Coronary artery (tissue), 2 donors: ENCODE results near the gene PRDM15.

ENCODE experiments used
- DNase-seq: peaks from one replicate; pipeline ENCODE4 v3.0.0-alpha.2; 2017; ENCODE audit warnings: low spot score
- H3K27ac ChIP-seq, 2 donors: fragments of 200-600 bp; sonication (generic); one replicate each; pipeline ENCODE4 v1.5.1; 2016 to 2019
- H3K4me3 ChIP-seq: fragments of 200-600 bp; sonication (generic); 2 replicates; pipeline ENCODE4 v1.5.1; 2016; ENCODE audit warnings: mild to moderate bottlenecking, moderate library complexity
- TF ChIP-seq, protein P1 (sequence below): fragments of 200-600 bp; sonication (generic); IDR thresholded peaks from one replicate; pipeline ENCODE4 v1.5.1; 2019; ENCODE audit warnings: antibody characterized with exemption

Gene PRDM15

GRCh38 chr21:41858466-41859296, 20.5 kb downstream of the PRDM15 start:
- H3K27ac ChIP-seq = no peak overlapping the region
- DNase-seq = no peak

DNA sequence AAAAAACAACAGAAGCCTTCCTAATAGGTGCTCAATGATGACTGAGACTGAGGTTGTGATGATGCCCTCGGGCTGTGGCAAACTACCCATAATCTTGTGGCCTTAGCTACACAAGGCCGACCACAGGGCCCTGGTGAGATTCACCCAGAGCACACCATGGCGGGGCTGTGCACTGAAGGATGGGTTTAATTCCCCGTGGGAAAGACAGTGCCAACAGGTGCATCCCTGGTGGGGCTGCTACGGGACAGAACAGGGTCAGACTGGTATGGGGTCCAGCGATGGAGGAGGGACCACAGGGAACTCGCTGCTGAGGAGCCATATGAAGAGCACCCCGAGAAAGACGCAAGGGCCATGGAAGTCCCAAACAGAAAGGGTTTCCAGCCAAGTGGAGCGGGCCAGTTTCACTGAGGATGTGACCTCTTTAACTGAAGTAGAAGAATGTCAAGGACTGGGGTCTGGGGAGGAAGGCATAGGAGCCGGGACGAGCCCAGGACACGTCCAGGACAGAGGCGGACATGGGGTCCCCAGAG, 21.3 kb downstream of the PRDM15 start:
- TF ChIP-seq, protein P1, sequence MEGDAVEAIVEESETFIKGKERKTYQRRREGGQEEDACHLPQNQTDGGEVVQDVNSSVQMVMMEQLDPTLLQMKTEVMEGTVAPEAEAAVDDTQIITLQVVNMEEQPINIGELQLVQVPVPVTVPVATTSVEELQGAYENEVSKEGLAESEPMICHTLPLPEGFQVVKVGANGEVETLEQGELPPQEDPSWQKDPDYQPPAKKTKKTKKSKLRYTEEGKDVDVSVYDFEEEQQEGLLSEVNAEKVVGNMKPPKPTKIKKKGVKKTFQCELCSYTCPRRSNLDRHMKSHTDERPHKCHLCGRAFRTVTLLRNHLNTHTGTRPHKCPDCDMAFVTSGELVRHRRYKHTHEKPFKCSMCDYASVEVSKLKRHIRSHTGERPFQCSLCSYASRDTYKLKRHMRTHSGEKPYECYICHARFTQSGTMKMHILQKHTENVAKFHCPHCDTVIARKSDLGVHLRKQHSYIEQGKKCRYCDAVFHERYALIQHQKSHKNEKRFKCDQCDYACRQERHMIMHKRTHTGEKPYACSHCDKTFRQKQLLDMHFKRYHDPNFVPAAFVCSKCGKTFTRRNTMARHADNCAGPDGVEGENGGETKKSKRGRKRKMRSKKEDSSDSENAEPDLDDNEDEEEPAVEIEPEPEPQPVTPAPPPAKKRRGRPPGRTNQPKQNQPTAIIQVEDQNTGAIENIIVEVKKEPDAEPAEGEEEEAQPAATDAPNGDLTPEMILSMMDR = no peak
- Histone ChIP-seq H3K4me3 (no peak overlapping the region), H3K27ac (no peak overlapping the region)
- DNase-seq = no peak

More at GRCh38 chr21:41858466-41859296, 20.5 kb downstream of the PRDM15 start:
- H3K4me3 ChIP-seq = no peak overlapping the region
- TF ChIP-seq, protein P1 = no peak

DNA sequence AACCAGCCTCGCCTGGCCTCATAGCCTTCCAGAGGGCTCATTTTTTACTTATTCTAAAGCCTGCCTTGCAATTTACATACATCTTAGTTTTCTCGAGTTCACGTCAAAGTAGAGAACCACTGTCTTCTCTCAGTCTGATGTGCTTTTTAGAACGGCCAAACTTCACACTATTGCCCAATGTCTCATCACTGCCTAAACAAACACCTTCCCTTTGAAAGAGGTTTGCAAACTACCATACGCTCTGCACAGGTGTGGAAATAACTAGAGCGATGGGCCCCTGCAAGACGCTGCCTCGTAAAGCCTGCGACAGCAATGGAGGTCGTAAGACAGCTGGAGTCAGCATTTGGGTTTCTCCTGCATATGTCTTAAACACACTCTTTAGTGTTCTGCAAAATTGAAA, 22.6 kb downstream of the PRDM15 start:
- Histone ChIP-seq H3K27ac (no peak overlapping the region), H3K4me3 (no peak overlapping the region)
- TF ChIP-seq, protein P1 = no peak
- DNase-seq = no peak

DNA sequence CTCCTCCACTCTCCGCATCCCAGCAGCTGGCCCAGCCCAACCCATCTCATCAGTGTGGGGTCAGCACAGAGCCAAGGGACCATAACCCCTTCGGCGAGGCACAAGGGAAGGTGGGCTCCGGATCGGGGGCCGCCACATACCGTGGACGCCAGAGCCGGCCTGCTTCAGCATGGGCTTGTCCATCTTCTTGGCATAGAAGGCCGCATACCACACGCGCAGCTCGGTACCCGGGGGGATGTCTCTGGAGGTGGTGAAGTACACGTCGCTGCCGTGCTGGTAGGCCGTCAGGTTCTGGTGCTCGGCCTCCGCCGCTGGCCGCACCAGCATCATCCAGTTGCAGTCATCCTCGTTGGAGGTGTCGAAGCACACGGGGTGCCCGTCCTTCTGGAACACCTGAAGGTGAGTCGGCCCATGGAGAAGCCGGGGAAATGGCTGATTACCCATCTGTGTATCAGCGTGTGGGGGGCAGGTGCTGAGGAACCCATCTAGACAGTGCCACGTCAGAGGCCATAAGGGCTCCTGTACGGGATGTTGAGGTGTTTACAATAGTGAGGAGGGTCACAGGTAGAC, 24.6 kb downstream of the PRDM15 start:
- DNase-seq = no peak
- TF ChIP-seq, protein P1 = no peak
- no peak overlapping the region for H3K4me3 ChIP-seq
- no peak overlapping the region for H3K27ac ChIP-seq

DNA sequence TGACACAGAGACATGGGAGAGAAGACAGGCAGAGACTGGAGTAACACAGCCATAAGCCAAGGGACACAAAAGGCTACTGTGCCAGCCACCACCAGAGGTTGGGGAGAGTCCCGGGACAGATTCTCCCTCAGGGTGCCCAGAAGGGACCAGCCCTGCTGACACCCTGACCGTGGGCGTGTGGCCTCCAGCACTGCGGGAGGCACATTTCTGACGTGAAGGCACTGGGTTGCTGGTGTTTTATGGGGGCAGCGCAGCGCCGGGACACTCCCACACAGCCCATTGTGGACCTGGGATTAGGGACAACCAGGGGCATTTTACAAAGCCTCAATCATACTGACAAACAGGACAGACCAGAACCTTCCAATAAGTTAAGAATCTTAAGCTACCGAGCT, 26.2 kb downstream of the PRDM15 start:
- no peak overlapping the region for H3K27ac ChIP-seq
- DNase-seq = no peak
- TF ChIP-seq, protein P1 = no peak
- no peak overlapping the region for H3K4me3 ChIP-seq

DNA sequence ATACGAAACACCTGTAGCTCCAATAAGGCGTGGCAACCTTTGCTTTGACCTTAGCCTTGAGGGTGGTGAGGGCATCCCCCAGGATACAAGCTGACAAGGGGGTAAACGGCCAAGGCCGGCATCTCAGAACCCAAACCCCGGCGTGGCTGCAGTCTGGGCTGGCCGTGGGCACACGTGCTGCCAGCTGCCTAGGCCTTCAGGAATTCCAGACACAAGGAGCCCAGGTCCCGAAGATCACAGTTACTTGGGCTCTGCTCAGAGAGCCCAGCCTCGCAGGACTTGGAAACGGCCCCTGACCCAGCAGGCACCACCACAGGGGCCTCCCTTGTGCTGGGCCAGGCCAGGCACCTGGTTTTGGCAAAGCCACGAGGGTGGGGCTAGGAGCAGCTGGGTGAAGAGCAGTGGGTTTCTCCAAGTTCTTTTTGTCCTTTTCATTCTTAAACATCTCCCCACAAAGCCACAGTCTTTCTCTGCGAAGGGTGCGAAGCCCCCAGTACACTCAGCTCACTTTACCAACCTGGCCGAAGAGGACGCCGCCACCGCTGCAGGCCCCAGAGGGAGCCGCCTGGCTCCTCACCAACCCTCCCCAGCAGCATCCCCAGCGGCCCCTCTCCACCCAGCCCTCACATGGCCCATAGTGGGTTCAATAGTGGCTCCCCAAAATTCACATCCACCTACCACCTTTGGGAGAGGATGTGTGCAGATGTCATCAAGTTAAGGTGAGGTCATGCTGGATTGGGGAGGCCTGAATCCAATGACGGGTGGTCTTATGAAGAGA, 26.8 kb downstream of the PRDM15 start:
- TF ChIP-seq, protein P1 = no peak
- no peak overlapping the region for H3K4me3 ChIP-seq
- no peak overlapping the region for H3K27ac ChIP-seq
- no peak for DNase-seq
